KMS-11 (cell line): ENCODE results near the gene VSIG1.

Experiments used
- H2AFZ ChIP-seq: fragments of 200-600 bp; sonication (generic); 2 replicates; pipeline ENCODE4 v1.6.1; 2016; ENCODE audit warnings: antibody characterized with exemption, mixed run types, low read depth
- H3K27ac ChIP-seq: fragments of 200-600 bp; sonication (generic); 2 replicates; pipeline ENCODE4 v1.6.1; 2016; ENCODE audit warnings: mild to moderate bottlenecking, mixed run types
- H3K27me3 ChIP-seq: fragments of 200-600 bp; sonication (generic); 2 replicates; pipeline ENCODE4 v1.6.1; 2017; ENCODE audit warnings: mild to moderate bottlenecking, low read depth, mixed run types, moderate library complexity; ENCODE audit not compliant: insufficient read depth
- H3K36me3 ChIP-seq: fragments of 200-600 bp; sonication (generic); 2 replicates; pipeline ENCODE4 v1.6.1; 2017; ENCODE audit warnings: mild to moderate bottlenecking, mixed run types; ENCODE audit not compliant: insufficient read depth
- H3K4me1 ChIP-seq: fragments of 200-600 bp; sonication (generic); 2 replicates; pipeline ENCODE4 v1.6.1; 2016; ENCODE audit warnings: mild to moderate bottlenecking, low read depth, mixed run types; ENCODE audit not compliant: poor library complexity, severe bottlenecking
- H3K4me2 ChIP-seq: fragments of 200-600 bp; sonication (generic); 2 replicates; pipeline ENCODE4 v1.7.0; 2016; ENCODE audit warnings: mild to moderate bottlenecking, mixed run types
- H3K4me3 ChIP-seq: fragments of 200-600 bp; sonication (generic); IDR thresholded peaks from 2 replicates; pipeline ENCODE4 v1.6.1; 2017; ENCODE audit warnings: low read depth, low read length, mixed read lengths; ENCODE audit not compliant: insufficient read depth
- H3K79me2 ChIP-seq: fragments of 200-600 bp; sonication (generic); 2 replicates; pipeline ENCODE4 v1.6.1; 2016; ENCODE audit warnings: low read depth, mixed run types; ENCODE audit not compliant: insufficient read depth
- H3K9ac ChIP-seq: fragments of 200-600 bp; sonication (generic); 2 replicates; pipeline ENCODE4 v1.6.1; 2016; ENCODE audit warnings: mild to moderate bottlenecking, mixed run types
- H4K20me1 ChIP-seq: fragments of 200-600 bp; sonication (generic); 2 replicates; pipeline ENCODE4 v1.6.1; 2016; ENCODE audit warnings: mild to moderate bottlenecking, mixed run types; ENCODE audit not compliant: insufficient read depth
- TF ChIP-seq, protein P1 (sequence below): fragments of 200-600 bp; sonication (generic); conservative IDR thresholded peaks from 2 replicates; pipeline ENCODE4 v1.6.1; 2017; ENCODE audit warnings: low read depth, mild to moderate bottlenecking, antibody characterized with exemption, low read length, moderate library complexity, mixed read lengths

The VSIG1 gene

GRCh38 chrX:108105473-108105872, 60.6 kb downstream of the VSIG1 start:
- H3K4me2 ChIP-seq: no peak overlapping the region

DNA sequence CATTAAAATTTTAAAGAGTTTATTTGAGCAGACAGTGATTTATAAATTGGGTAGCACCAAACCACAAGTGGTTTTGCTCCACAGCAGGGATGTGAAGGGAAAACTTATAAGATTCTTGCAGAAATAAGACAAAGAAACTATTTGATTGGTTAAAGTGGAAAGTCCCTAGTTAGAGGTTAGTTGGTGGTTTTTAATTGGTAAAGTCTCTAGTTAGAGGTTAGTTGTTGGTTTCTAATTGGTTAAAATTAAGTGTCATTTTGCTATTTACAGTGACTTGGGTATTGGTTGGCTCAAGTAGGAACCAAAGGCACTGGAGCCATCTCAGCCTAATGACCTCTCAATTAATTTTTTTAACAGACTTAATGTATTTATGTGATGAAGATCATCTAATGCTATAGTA, 69.7 kb downstream of the VSIG1 start:
- H3K4me1 ChIP-seq: peaks cover 16% of the 10 kb centered on the region
- peaks cover 5% of the 10 kb centered on the region; the same call in 1 of the 2 replicates for H4K20me1 ChIP-seq
- H3K36me3 ChIP-seq: no peaks in the 10 kb centered on the region
- peak overlapping the region; percentile 33; the same call in 1 of the 2 replicates for H3K4me2 ChIP-seq
- no peak overlapping the region for H3K9ac ChIP-seq
- H3K27me3 ChIP-seq: no peaks in the 10 kb centered on the region
- TF ChIP-seq, protein P1, sequence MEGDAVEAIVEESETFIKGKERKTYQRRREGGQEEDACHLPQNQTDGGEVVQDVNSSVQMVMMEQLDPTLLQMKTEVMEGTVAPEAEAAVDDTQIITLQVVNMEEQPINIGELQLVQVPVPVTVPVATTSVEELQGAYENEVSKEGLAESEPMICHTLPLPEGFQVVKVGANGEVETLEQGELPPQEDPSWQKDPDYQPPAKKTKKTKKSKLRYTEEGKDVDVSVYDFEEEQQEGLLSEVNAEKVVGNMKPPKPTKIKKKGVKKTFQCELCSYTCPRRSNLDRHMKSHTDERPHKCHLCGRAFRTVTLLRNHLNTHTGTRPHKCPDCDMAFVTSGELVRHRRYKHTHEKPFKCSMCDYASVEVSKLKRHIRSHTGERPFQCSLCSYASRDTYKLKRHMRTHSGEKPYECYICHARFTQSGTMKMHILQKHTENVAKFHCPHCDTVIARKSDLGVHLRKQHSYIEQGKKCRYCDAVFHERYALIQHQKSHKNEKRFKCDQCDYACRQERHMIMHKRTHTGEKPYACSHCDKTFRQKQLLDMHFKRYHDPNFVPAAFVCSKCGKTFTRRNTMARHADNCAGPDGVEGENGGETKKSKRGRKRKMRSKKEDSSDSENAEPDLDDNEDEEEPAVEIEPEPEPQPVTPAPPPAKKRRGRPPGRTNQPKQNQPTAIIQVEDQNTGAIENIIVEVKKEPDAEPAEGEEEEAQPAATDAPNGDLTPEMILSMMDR: no peak
- no peak overlapping the region for H2AFZ ChIP-seq
- H3K4me3 ChIP-seq: no peak overlapping the region
- H3K27ac ChIP-seq: no peak overlapping the region
- H3K79me2 ChIP-seq: no peaks in the 10 kb centered on the region

More at GRCh38 chrX:108105473-108105872, 60.6 kb downstream of the VSIG1 start:
- H3K9ac ChIP-seq: no peak overlapping the region
- no peaks in the 10 kb centered on the region for H3K27me3 ChIP-seq
- H3K27ac ChIP-seq: no peak overlapping the region
- H3K36me3 ChIP-seq: no peaks in the 10 kb centered on the region
- H2AFZ ChIP-seq: no peak overlapping the region
- TF ChIP-seq, protein P1: no peak
- no peak overlapping the region for H3K4me3 ChIP-seq
- no peaks in the 10 kb centered on the region for H3K4me1 ChIP-seq
- H4K20me1 ChIP-seq: no peaks in the 10 kb centered on the region
- H3K79me2 ChIP-seq: no peaks in the 10 kb centered on the region

GRCh38 chrX:108117988-108118387, 73.1 kb downstream of the VSIG1 start:
- Histone ChIP-seq H4K20me1 (peaks cover 5% of the 10 kb centered on the region; the same call in 1 of the 2 replicates), H3K27ac (no peak overlapping the region), H3K79me2 (no peaks in the 10 kb centered on the region), H3K4me3 (no peak overlapping the region), H2AFZ (no peak overlapping the region), H3K4me1 (peaks cover 16% of the 10 kb centered on the region), H3K36me3 (no peaks in the 10 kb centered on the region), H3K27me3 (no peaks in the 10 kb centered on the region), H3K9ac (no peak overlapping the region), H3K4me2 (no peak overlapping the region)
- TF ChIP-seq, protein P1: no peak

DNA sequence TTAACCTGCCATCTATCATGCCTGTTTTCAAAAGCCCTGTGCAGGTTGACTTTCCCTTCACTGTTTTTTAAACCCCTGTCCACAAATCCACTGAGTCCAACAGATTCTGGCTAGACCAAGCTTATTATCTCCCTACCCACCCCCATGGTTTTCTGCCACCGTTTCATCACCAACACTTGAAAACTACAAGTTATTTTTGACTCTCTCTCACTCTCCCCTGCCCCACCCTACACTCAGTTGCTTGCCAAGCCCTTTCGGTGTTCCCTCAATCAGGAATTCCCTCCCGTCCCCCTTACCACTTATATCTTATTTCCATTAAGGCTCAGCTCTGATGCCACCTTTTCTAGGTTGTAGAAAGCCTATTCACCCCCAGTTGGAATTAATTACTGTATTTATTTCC, 76.4 kb downstream of the VSIG1 start:
- TF ChIP-seq, protein P1: no peak
- no peak overlapping the region for H3K4me3 ChIP-seq
- no peaks in the 10 kb centered on the region for H3K4me1 ChIP-seq
- H3K79me2 ChIP-seq: no peaks in the 10 kb centered on the region
- no peaks in the 10 kb centered on the region for H3K36me3 ChIP-seq
- H4K20me1 ChIP-seq: no peaks in the 10 kb centered on the region
- no peak overlapping the region for H3K4me2 ChIP-seq
- no peak overlapping the region for H3K27ac ChIP-seq
- no peak overlapping the region for H2AFZ ChIP-seq
- no peaks in the 10 kb centered on the region for H3K27me3 ChIP-seq
- no peak overlapping the region for H3K9ac ChIP-seq
